GM18507 (cell line): ENCODE measurements around the gene PNP.
A peak's percentile ranks its signal among the peaks of the same experiment; 100 is the strongest.
"Not testable (repeated sequence)": the region's sequence is repeated elsewhere in the genome, so short reads cannot be mapped to it uniquely, and the experiment has no call there.

Experiments
- DNase-seq: peaks from one replicate; pipeline ENCODE4 v3.0.0; 2011; ENCODE audit warnings: low read depth; ENCODE audit not compliant: insufficient read length; ENCODE audit errors: extremely low spot score
- FAIRE-seq: peaks from 2 replicates; lab custom pipeline; 2011; peaks lifted over from hg19 to GRCh38; lab: Jason Lieb, UNC

PNP gene

GRCh38 chr14:20469242-20469889 is at the start of gene PNP:
PNP (plus strand) TSS chr14:20469406; CDS start chr14:20469525, 119 bp downstream.
- DNase-seq (peak; percentile 92), FAIRE-seq (peak; percentile 91)

DNA sequence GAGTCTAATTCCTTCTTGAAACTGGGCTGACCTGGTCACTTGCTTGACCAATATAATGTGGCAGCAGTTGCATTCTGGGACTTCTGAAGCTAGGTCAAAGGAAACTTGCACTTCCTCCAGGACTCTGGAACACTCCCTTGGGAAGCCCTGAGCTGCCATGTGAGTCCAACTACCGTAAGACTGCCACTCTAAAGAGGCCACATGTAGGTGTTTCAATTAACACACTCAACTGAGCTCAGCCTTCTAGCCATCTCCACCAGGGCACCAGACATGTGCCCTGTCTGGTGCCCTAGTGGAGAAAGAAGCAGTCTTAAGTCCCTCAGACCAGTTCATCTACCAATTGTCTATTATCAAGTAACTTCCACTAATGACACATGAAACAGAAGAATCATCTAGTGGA is 49.8 kb upstream of the PNP start:
- FAIRE-seq (no peak), DNase-seq (no peak)

DNA sequence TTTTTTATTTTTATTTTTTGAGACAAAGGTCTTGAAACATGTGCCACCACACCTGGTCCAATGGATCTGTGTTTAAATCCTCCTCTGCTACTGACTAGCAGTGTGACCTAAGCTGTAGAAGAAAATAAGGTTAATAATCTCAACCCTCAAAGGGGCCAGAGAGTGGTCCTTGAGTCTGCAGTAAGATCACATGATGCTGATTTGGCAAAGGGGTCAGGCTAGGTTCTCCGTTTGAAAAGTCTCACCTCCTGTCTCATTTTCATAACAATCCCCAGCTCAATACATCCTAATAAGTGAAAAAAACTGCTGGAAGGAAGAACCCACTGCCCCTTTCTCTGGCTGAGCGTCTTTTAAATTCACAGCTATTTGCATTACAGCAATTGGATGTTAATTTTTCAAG is 47.9 kb upstream of the PNP start:
- no peak for DNase-seq
- no peak for FAIRE-seq

- DNase-seq (no peak), FAIRE-seq (no peak)
Observed at GRCh38 chr14:20422886-20423285, 46.3 kb upstream of the PNP start.

GRCh38 chr14:20424851-20425250 is 44.4 kb upstream of the PNP start:
- FAIRE-seq: peak; percentile 60
- DNase-seq: no peak

DNA sequence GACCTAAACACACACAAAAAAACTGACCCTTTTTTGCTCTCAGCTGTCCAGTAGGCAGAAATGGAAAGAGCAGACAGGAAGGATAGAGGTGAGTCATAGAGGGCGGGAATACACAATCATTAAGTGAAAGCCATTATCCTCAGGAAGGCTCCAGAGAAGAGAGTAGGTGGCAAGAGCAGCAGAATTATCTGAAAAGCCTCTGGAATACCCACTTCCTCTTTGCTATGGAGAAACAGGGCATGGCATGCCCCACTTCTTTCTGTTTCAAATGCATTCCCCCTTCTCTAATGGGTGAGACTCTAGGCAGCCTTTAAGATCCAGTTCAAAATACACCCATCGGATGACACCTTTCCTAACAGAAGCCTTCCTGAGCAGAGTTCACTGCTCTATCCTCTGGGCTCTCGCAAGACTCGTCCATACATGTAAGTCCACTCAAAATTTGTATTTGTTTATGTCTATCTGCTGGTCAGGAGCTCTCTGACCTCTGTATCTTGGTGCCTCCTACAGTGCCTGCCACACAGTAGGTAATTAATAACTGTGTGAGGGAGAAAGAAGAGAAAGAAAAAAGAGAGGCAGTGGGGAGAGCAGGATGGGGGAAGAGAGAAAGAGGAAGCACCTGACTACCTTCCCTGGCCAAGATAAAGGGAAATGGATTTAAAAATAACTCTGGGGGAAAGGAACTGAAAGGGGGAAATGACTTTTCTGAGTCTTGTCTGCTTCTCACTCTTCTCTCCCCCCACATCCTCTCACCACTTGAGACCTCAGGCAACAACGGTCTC is 41.8 kb upstream of the PNP start:
- DNase-seq (peak; percentile 64), FAIRE-seq (peak; percentile 96)

DNA sequence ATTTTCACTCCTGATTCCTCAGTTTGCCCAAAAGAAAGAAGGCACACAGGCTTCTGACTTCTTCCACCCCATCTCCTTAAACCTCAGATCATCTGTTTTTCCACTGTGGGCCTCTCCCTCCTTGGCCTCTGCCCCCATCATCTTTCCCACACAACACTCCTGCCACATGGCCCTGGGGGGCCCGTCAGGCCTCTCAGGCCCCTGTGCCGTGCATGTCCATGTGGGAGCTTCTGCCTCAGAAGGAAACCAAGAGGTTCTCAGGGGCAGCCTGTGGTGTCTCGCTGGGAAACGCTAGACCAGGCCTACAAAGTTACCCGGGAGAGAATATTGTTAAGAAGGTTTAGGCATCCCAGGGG is 41.2 kb upstream of the PNP start:
- DNase-seq (no peak), FAIRE-seq (no peak)

GRCh38 chr14:20428802-20429201 is 40.4 kb upstream of the PNP start:
- DNase-seq (no peak), FAIRE-seq (no peak)

GRCh38 chr14:20429801-20430669 is 39.2 kb upstream of the PNP start:
- DNase-seq (no peak), FAIRE-seq (no peak)

DNA sequence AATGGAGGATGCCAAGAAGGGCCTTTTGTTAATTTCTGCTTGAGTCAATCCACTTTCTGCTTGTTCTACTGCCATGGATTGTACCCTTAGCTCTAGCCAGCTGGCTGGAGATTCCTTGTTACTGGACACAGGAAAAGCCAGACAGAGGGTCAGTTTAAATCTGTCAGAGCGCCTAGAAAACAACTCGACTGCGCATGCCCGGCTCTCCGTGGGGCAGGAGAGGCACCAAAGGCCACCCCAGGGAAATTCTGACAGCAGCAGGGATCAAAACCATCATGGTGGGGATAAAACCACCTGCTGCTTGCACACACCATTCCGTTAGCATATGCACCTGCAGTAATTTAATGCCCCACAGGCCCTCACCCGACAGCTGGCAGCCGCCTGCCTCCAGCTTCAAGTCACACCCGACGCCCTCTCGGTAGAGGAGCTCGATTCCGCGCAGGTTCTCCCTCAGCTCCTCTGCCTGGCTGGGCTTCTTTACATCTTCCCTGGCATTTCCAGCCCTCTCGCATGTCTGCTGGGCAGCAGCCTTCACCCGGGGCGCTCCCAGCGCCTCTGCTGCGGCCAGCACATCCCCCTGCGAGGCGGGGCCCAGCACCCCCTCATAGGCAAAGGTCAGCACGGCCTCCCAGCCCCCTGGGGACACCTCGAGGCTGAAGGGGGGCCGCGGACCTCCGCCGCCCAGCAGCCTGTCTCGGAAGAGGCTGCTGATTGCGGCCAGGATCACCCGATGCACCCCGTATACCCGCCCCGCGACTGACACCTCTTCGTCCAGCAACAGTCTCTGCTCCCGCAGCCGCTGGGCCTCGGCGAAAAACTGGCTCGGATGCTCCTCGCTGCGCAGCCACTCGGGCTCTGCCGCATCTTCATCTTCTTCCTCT is 34.3 kb upstream of the PNP start:
- DNase-seq: no peak
- FAIRE-seq: no peak

DNA sequence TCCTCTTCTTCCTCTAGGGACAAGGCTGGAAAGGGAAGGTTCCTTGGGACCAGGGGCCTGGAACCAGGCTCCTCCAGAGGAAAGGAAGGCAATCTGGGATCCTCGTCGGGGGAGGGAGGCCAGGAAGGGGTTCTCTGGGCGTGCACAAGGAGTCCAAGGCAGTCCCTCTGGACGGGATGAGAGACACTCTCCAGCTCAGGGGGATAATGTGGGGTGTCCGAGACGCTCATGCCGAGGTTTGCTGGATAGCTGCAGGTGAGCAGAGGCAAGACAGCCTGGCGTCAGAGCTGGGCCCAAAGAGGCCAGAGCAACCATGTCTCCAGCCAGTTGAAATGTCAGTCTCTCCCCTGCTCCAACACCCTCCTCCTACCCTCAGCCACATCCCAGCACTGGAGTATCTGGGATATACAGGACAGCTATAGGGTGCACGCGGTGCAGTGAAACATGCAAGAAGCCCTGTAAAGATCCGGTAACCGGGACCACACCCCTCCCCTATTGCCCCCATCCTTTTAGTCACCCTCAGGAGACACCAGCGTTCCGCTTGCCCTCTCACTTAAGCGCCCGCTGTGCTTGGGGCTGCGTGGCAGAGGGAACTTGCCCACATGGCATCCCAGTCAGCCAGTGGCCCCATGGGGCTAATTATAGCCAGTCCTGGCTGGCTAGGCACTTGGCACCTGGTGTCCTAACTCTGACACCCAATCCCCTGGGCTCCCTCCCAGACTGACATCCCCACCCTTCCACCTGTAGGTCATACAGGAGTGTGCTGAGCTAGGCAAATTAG is 33.4 kb upstream of the PNP start, which contains the start of gene KLHL33:
Gene KLHL33 (minus strand): TSS at position 585 of the 781 bp plus-strand sequence. CDS start 355 bp downstream, at position 230.
- DNase-seq: no peak
- no peak for FAIRE-seq

- DNase-seq (no peak), FAIRE-seq (no peak)
Observed at GRCh38 chr14:20436363-20436755, 32.8 kb upstream of the PNP start.

DNA sequence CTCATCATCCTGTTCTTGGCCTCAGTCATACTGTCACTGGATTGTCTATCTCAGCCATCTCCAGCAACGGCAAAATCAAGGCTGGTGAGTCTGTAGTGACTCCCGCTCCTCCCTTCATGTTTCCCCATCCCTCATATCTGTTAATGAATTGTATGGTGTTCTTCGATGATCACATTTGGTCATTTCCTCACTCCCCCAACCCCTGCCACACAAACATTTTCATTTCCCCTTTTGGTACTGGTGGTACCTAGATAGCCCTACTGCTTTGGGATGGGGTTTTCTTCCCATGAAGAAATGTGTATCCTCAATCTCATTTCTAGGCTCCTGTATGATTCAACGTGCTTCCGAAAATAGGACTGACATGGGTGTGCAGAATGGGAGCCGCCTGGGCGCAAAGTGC is 30.5 kb upstream of the PNP start:
- FAIRE-seq (peak; percentile 53), DNase-seq (no peak)

GRCh38 chr14:20440465-20440864 is 28.7 kb upstream of the PNP start:
- no peak for FAIRE-seq
- DNase-seq: no peak

DNA sequence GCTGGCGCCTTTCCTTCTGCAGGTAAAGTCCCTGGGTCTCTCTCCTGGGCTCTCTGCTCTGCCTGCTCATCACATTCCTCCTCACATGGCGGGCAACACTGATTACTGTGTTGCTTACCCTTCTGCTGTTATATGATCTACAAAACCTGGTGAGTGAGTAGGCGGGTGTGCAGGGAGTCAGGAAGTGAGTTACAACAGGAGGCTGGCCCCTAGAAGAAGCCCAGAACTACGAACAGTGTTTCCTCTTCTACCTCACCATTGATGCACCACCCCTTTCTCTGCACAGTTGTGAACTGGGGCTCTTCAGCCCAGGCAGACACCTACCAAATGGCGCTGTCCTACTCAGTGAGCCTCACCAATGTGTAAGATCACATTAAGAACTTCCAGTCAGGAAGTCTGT is 28.3 kb upstream of the PNP start:
- FAIRE-seq (peak; percentile 5), DNase-seq (no peak)

GRCh38 chr14:20441461-20441860 is 27.7 kb upstream of the PNP start:
- FAIRE-seq (no peak), DNase-seq (no peak)

- not testable (repeated sequence) for FAIRE-seq, DNase-seq
Observed at GRCh38 chr14:20443650-20444049, 25.6 kb upstream of the PNP start.

GRCh38 chr14:20446889-20447288 is 22.3 kb upstream of the PNP start:
- DNase-seq (no peak), FAIRE-seq (no peak)

DNA sequence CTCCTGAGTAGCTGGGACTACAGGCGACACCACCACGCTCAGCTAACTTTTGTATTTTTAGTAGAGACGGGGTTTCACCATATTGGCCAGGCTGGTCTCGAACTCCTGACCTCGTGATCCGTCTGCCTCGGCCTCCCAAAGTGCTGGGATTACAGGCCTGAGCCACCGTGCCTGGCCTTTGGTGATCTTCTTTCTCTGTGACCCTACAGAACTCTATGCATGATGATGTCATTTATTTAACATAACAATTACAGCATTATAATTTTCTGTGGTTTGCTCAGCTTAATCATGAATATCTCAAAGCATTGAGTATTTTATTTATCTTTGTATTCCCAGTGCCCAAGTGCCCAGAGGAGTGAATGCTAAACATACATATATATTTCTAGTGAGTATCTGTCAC is 16.4 kb upstream of the PNP start:
- FAIRE-seq, DNase-seq: not testable (repeated sequence)
